ENCODE results near the gene ZNF383.
"Not testable (repeated sequence)": the region's sequence is repeated elsewhere in the genome, so short reads cannot be mapped to it uniquely, and the experiment has no call there.

Gene ZNF383

GRCh38 chr19:37294246-37294645 is 76.2 kb downstream of the ZNF383 start:
- DNase-seq: not testable (repeated sequence)
